ENCODE results near the gene SLCO1C1.

- no peak for TF ChIP-seq CTCF (IDR thresholded peaks at IDR 0.05; ENCODE audit: poor library complexity)
- no peak for TF ChIP-seq EZH2 (IDR thresholded peaks at IDR 0.05; ENCODE audit: borderline replicate concordance)
- no peak for TF ChIP-seq EZH2phosphoT487 (IDR thresholded peaks at IDR 0.05; ENCODE audit: low read depth, severe bottlenecking, unreplicated experiment)
These were observed 27.0 kb downstream of the SLCO1C1 start for GRCh38 chr12:20722142-20722541.
